ENCODE measurements around the gene ZBTB4.
A peak's percentile ranks its signal among the peaks of the same experiment; 100 is the strongest.

DNA sequence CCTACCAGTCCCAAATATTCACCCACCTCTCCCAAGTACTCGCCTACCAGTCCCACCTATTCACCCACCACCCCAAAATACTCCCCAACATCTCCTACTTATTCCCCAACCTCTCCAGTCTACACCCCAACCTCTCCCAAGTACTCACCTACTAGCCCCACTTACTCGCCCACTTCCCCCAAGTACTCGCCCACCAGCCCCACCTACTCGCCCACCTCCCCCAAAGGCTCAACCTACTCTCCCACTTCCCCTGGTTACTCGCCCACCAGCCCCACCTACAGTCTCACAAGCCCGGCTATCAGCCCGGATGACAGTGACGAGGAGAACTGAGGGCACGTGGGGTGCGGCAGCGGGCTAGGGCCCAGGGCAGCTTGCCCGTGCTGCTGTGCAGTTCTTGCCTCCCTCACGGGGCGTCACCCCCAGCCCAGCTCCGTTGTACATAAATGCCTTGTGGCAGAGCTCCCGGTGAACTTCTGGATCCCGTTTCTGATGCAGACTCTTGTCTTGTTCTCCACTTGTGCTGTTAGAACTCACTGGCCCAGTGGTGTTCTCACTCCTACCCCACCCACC lies 34.5 kb upstream of the ZBTB4 start:
- TF ChIP-seq, protein P1, sequence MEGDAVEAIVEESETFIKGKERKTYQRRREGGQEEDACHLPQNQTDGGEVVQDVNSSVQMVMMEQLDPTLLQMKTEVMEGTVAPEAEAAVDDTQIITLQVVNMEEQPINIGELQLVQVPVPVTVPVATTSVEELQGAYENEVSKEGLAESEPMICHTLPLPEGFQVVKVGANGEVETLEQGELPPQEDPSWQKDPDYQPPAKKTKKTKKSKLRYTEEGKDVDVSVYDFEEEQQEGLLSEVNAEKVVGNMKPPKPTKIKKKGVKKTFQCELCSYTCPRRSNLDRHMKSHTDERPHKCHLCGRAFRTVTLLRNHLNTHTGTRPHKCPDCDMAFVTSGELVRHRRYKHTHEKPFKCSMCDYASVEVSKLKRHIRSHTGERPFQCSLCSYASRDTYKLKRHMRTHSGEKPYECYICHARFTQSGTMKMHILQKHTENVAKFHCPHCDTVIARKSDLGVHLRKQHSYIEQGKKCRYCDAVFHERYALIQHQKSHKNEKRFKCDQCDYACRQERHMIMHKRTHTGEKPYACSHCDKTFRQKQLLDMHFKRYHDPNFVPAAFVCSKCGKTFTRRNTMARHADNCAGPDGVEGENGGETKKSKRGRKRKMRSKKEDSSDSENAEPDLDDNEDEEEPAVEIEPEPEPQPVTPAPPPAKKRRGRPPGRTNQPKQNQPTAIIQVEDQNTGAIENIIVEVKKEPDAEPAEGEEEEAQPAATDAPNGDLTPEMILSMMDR (conservative IDR thresholded peaks at IDR 0.05; ENCODE audit: low read depth in 2 of 2) = 0 out of 4 replicates have a peak, but pooled peaks of 1 of the 2 experiments have one; percentile 2
- TF ChIP-seq EZH2 (IDR thresholded peaks at IDR 0.05; ENCODE audit: low read depth, unreplicated experiment) = no peak
- no peak for TF ChIP-seq REST (IDR thresholded peaks at IDR 0.05; ENCODE audit: unreplicated experiment)
- TF ChIP-seq EZH2phosphoT487 (IDR thresholded peaks at IDR 0.05; ENCODE audit: unreplicated experiment) = no peak
- no peak for TF ChIP-seq CREB1 (CRISPR knock-in tag; IDR thresholded peaks at IDR 0.05; ENCODE audit: low read depth)
- TF ChIP-seq POLR2AphosphoS5 (IDR thresholded peaks at IDR 0.05; ENCODE audit: low read depth) = no peak
- no peak for TF ChIP-seq ZNF331 (CRISPR knock-in tag; IDR thresholded peaks at IDR 0.05; ENCODE audit: low read depth)
- TF ChIP-seq ZNF114 (CRISPR knock-in tag; IDR thresholded peaks at IDR 0.05) = no peak
- no peak for TF ChIP-seq JUNB (IDR thresholded peaks at IDR 0.05; ENCODE audit: unreplicated experiment)
- TF ChIP-seq STAT1 (IDR thresholded peaks at IDR 0.05; ENCODE audit: unreplicated experiment) = no peak
- TF ChIP-seq, protein P2, sequence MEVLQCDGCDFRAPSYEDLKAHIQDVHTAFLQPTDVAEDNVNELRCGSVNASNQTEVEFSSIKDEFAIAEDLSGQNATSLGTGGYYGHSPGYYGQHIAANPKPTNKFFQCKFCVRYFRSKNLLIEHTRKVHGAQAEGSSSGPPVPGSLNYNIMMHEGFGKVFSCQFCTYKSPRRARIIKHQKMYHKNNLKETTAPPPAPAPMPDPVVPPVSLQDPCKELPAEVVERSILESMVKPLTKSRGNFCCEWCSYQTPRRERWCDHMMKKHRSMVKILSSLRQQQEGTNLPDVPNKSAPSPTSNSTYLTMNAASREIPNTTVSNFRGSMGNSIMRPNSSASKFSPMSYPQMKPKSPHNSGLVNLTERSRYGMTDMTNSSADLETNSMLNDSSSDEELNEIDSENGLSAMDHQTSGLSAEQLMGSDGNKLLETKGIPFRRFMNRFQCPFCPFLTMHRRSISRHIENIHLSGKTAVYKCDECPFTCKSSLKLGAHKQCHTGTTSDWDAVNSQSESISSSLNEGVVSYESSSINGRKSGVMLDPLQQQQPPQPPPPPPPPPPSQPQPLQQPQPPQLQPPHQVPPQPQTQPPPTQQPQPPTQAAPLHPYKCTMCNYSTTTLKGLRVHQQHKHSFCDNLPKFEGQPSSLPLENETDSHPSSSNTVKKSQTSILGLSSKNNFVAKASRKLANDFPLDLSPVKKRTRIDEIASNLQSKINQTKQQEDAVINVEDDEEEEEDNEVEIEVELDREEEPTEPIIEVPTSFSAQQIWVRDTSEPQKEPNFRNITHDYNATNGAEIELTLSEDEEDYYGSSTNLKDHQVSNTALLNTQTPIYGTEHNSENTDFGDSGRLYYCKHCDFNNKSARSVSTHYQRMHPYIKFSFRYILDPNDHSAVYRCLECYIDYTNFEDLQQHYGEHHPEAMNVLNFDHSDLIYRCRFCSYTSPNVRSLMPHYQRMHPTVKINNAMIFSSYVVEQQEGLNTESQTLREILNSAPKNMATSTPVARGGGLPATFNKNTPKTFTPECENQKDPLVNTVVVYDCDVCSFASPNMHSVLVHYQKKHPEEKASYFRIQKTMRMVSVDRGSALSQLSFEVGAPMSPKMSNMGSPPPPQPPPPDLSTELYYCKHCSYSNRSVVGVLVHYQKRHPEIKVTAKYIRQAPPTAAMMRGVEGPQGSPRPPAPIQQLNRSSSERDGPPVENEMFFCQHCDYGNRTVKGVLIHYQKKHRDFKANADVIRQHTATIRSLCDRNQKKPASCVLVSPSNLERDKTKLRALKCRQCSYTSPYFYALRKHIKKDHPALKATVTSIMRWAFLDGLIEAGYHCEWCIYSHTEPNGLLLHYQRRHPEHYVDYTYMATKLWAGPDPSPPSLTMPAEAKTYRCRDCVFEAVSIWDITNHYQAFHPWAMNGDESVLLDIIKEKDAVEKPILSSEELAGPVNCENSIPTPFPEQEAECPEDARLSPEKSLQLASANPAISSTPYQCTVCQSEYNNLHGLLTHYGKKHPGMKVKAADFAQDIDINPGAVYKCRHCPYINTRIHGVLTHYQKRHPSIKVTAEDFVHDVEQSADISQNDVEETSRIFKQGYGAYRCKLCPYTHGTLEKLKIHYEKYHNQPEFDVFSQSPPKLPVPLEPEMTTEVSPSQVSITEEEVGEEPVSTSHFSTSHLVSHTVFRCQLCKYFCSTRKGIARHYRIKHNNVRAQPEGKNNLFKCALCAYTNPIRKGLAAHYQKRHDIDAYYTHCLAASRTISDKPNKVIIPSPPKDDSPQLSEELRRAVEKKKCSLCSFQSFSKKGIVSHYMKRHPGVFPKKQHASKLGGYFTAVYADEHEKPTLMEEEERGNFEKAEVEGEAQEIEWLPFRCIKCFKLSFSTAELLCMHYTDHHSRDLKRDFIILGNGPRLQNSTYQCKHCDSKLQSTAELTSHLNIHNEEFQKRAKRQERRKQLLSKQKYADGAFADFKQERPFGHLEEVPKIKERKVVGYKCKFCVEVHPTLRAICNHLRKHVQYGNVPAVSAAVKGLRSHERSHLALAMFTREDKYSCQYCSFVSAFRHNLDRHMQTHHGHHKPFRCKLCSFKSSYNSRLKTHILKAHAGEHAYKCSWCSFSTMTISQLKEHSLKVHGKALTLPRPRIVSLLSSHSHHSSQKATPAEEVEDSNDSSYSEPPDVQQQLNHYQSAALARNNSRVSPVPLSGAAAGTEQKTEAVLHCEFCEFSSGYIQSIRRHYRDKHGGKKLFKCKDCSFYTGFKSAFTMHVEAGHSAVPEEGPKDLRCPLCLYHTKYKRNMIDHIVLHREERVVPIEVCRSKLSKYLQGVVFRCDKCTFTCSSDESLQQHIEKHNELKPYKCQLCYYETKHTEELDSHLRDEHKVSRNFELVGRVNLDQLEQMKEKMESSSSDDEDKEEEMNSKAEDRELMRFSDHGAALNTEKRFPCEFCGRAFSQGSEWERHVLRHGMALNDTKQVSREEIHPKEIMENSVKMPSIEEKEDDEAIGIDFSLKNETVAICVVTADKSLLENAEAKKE (CRISPR knock-in tag; IDR thresholded peaks at IDR 0.05) = no peak
